NCI-H128 (cell line): ENCODE data around the gene PCDHGC4.
A peak's percentile ranks its signal among the peaks of the same experiment; 100 is the strongest.

Source experiments
- DNase-seq: peaks from one replicate; lab custom pipeline; 2025; ENCODE audit not compliant: unreplicated experiment; lab: John Stamatoyannopoulos, UW

PCDHGC4 gene

GRCh38 chr5:141512390-141512910, 27.6 kb downstream of the PCDHGC4 start:
- DNase-seq = no peak

GRCh38 chr5:141512911-141513626, 28.2 kb downstream of the PCDHGC4 start:
- no peak for DNase-seq

GRCh38 chr5:141513627-141514329, 28.9 kb downstream of the PCDHGC4 start:
- no peak for DNase-seq

GRCh38 chr5:141514330-141515133, 29.7 kb downstream of the PCDHGC4 start:
- no peak for DNase-seq

- DNase-seq = no peak
These were observed 30.3 kb downstream of the PCDHGC4 start for GRCh38 chr5:141515141-141515540.

GRCh38 chr5:141515946-141516671, 31.3 kb downstream of the PCDHGC4 start:
- DNase-seq = no peak

GRCh38 chr5:141516672-141517025, 31.8 kb downstream of the PCDHGC4 start:
- DNase-seq = no peak

GRCh38 chr5:141517312-141517711, 32.5 kb downstream of the PCDHGC4 start:
- DNase-seq = no peak

GRCh38 chr5:141517880-141518617, 33.2 kb downstream of the PCDHGC4 start:
- DNase-seq = no peak

GRCh38 chr5:141518618-141519015, 33.8 kb downstream of the PCDHGC4 start:
- no peak for DNase-seq

GRCh38 chr5:141519605-141520565, 35.1 kb downstream of the PCDHGC4 start:
- no peak for DNase-seq

GRCh38 chr5:141521244-141521781, 36.5 kb downstream of the PCDHGC4 start:
- DNase-seq = no peak

- DNase-seq = no peak
These were observed 37.5 kb downstream of the PCDHGC4 start for GRCh38 chr5:141522301-141522700.

- no peak for DNase-seq
These were observed 39.2 kb downstream of the PCDHGC4 start for GRCh38 chr5:141523991-141524390.

- DNase-seq = peak; percentile 17
These were observed 40.1 kb downstream of the PCDHGC4 start for GRCh38 chr5:141524604-141525597.

- DNase-seq = no peak
These were observed 40.8 kb downstream of the PCDHGC4 start for GRCh38 chr5:141525653-141526052.

- DNase-seq = no peak
These were observed 42.6 kb downstream of the PCDHGC4 start for GRCh38 chr5:141527426-141527825.
